ELF-1 (cell line): ENCODE results near the gene TNIK.
"Not testable (repeated sequence)": the region's sequence is repeated elsewhere in the genome, so short reads cannot be mapped to it uniquely, and the experiment has no call there.

Source experiments
- DNase-seq: peaks from one replicate; pipeline ENCODE4 v3.0.0-alpha.2; 2016; ENCODE audit warnings: low read depth, low spot score

The TNIK gene

GRCh38 chr3:171469376-171469775 lies 9.2 kb upstream of the TNIK start:
- no peak for DNase-seq

DNA sequence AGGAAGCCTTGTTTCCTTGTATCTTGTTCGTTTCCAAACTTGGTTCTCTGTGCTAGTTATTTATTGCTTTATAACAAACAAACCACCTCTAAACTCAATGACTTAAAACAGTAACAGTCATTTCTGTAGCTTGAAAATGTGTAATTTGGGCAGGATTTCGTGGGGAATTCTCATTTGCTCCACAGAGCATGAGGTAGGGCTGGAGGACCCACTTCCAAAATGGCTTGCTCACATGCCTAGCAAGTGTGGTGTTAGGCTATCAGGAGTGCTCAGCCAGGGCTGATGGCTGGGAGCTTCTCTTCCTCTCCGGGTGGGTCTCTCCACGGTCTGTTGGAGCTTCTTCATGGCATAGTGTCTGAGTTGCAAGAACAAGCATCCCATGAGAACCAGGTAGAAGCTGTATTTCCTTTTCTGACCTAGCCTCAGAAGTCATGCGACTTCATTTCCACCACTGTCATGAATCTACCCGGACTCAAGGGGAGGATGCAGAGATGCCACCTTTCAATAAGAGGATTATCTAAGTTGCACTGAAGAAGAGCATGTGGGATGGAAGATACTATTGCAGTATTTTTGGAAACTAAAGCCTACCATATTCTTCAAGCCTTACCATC lies 8.2 kb upstream of the TNIK start:
- DNase-seq: no peak

GRCh38 chr3:171465763-171466162 lies 5.6 kb upstream of the TNIK start:
- no peak for DNase-seq

- DNase-seq: peak; percentile 4
These were observed 4.3 kb upstream of the TNIK start for GRCh38 chr3:171464462-171464861.

GRCh38 chr3:171462224-171462623 lies 2.0 kb upstream of the TNIK start:
- DNase-seq: peak; percentile 22

DNA sequence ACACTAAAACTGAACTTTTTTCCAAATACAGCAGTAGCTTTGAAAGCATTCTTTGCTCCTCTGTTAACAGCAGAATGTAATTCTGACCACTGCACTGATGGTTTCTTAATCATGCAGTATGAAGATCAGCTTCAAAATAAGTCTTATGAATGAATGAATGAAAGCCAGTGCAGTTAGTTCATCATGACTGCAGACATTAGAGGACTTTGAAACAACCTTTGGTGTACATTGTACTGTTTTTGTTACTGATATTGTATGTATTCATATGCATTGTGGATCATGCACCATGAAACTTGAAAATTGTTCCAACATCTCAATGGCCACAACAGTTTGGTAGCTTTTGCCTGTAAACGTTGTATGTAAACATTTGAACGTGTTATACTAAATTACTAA lies 1.3 kb upstream of the TNIK start:
- DNase-seq: no peak

DNA sequence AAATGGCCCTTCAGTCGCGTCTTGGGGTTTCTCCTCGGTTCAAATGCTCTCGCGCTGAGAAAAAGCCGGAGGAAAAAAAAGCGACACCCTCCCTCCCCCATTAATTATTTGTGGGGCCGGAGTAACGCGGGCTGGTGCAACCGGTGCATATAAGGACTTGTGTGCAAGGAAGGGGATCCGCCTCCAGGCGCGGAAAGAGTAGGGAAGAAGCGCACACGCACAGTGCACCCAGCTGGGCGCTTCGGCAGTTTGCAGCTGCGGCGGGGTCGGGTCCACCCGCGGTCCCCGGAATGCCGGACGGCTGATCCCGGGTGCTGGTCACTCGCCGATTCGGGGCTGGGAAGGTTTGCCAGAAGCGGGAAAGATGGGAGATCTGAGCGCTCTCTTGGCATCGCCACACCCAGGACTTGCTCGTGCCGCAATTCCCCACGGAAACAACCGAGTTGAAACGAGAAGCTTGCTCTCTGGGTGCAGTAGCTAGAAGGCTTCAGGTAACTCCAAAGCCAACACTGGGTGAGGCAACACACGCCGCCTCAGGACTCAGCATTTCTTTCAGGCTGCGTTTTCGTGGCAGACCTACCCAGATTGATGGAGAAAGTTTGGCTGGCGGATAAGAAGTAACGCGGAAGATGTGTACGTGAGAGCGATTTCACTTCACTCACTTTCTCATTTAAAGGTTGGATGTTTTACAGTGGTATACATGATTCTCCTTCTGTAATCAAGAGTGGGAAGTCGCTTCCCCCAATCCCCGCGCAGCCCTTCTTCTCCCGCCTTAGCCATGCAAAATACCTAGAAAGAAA lies 720 bp upstream of the TNIK start:
- DNase-seq: peak; percentile 73

GRCh38 chr3:171459137-171459941 lies 866 bp downstream of the TNIK start:
- peak; percentile 47 for DNase-seq

GRCh38 chr3:171458864-171459136 lies 1.4 kb downstream of the TNIK start:
- peak; percentile 40 for DNase-seq

DNA sequence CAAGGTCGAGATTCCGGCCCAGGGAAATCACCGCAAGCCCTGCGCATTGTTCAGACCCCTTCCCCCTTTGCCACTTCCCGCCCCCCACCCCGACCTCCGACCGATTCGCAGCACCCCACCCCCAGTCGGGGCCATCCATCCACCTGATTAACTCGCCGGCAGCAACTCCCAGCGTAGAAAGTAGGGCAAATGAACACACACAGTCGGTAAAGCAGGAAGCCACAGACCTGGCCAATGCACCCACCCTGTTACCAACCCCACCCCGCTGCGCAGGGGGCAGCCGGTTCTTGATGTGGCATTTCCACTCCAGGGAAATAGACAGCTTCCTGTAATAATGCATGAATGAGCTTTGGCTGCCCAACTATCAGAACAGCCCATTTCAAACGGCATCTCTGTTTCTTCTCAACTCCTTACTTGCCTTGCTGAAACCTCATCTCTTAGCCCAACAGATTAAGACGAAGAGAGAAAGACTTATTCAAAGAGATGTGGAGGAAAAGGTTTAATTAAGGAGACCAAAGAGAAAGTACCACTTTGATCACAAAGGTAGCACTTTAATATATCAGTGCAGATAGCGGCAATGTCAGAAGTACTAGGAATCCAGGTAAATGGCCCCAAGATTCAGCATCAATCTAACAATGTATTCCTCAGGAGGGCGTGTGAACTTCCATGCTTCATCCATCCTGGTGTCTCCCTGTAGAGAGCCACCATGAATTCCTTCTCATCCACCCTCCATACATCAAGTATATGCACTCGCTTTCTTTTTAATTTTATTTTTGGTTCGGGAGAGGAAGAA lies 1.9 kb downstream of the TNIK start:
- peak; percentile 18 for DNase-seq

DNA sequence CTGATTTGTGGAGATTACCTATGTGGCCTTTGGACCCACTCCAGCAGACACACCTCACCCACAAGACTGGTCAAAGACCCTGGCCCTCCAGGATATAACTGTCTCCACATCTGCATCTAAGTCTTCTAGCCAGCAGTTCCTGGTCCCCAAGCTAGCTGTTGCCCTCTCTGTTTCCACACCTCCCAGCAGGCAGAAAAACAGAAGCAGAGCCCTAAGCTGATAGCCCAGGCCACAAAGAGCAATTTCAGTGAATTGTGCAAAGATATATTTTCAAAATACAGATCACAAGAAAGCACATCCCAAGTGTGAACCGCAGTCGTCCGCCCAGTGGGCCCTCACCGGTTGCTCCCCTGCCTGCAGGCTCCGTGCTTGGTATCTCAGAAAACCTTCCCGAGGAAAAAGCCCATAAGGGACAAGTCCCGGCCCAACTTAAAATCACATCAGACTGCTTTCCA lies 2.6 kb downstream of the TNIK start:
- DNase-seq: peak; percentile 19

DNA sequence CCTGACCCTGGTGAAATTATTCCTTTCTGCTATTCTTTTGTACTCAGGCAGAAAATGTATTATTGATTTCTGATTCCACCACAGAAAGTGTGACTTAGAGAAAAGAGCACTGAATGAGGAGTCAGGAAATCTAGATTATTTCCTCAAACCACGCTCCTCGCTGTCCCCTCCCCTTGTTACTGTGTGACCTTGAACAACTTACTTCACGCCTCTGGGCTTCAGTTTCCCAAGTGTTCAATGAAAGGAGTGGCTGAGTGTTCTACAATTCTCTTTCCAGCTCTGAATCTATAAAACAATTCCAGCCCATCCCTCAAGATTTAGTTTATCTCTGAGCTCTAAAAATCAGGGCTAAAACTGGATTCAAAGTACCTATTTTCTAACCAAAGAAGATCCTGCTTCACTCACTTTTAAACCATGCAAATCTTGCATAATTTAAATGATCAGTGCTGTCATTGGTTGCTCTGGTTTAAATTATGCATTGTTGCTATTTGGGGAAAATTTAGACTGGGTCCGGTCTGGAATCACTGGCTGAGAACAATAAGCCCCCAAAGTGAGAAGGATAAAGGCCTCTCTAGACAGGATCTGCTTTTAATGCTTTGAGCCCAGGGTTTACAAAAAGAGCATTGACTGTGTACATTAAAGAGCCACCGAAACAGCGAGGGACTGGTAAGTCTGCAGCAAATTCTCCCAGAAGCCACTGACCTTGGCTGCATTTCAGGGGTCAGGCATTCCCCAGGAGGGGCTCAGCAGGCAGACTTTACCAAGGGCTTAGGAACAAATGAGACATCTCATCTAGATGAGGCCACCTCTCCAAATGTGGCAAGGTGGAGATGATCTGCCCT lies 3.2 kb downstream of the TNIK start:
- DNase-seq: peak; percentile 20

GRCh38 chr3:171455603-171456550 lies 4.3 kb downstream of the TNIK start:
- DNase-seq: no peak

DNA sequence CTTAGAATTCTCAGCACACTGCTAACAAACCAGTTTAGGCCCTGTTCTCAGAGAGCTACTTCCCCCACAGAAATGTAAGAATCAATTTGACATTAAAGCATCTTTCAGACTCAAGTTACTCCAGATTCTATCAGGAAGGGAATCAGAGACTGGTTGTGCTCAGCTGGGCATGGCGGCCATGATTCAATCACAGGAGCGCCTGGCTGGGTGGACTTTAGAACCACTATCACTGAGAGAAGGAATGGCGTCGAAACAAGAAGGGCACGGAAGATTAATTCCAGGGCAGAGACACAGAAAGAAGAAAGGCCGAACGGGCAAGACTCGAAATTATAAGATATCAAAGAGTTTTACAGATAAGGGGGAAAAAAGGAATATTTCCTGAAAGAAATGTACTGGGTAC lies 6.2 kb downstream of the TNIK start:
- no peak for DNase-seq

GRCh38 chr3:171453180-171453886 lies 6.9 kb downstream of the TNIK start:
- DNase-seq: peak; percentile 86

DNA sequence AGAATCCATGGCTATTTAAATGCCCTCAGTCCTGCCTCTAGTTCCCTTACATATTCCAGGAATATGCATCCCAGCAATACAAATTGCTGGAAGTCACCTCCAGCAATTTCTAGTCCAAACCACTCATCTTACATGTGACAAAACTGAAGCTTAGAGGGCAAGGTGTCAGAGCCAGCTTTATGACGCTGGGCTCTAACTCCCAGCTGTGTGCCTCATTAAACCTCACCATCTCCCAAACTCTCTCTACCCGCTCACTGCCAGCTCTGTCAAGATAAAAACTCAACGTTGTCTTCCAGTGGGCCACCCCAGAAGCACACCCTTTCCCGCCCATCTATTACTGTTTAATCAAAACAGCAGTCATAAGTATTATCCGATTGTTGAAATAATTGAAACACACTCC lies 7.9 kb downstream of the TNIK start:
- DNase-seq: no peak

DNA sequence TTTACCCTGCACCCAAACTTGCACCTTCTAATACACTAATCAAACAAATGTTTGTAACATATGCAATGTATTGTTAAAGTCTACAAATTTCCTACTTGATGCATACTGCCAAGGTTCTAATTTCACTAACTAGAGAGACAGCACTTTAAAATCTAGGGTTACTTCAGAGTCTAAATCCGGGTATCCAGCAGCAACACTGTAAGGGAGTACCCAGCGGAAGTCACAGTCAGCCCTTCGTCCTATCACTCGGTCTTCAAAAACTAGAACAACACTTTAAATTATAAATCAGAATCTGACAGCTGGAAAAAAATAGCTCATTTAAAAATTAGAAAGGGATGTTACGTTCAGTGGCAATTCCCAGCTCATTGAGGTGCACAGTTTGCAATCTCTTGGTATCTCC lies 8.3 kb downstream of the TNIK start:
- no peak for DNase-seq

DNA sequence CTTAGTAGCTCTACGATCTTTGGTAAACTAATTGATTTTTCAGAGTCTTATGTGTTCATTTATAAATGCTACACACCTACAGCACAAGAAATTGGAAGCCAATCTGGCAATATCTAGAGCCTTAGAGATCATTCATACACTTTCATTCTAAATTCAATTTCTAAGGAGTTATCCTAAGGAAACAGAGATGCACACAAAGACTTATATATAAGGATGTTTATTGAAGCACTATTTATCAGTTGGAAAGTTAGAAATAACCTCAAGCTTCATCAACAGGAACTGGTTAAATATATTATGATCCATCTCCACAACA lies 12.7 kb downstream of the TNIK start:
- DNase-seq: not testable (repeated sequence)

- DNase-seq: no peak
These were observed 13.2 kb downstream of the TNIK start for GRCh38 chr3:171446801-171447578.
